BJ (cell line): Measurements from ENCODE around the gene IGFBP5. TPM values are rescaled to one million over a fixed set of nuclear protein-coding genes. Genes with fewer than 3 reads are reported as not detected.

Source experiments
- CTCF ChIA-PET: fragments of 350-600 bp; formaldehyde crosslinking; extraction: SDS; loops from one replicate; lab custom pipeline; 2021; ENCODE audit warnings: antibody characterized with exemption, inconsistent platforms; lab: Yijun Ruan, JAX
- POLR2A ChIA-PET: fragments of 300-600 bp; sonication (Branson Sonifier 250); formaldehyde crosslinking; extraction: SDS; loops from one replicate; lab custom pipeline; 2021; ENCODE audit warnings: antibody characterized with exemption; lab: Charles Lee
- DNase-seq: peaks from one replicate; pipeline ENCODE4 v3.0.0-alpha.2; 2011; ENCODE audit warnings: low read depth
- H3K27me3 ChIP-seq: 2 replicates; pipeline ENCODE4 v1.6.0; 2011; ENCODE audit warnings: low read length; ENCODE audit not compliant: control insufficient read depth, insufficient read depth
- H3K36me3 ChIP-seq: 2 replicates; pipeline ENCODE4 v1.5.1; 2011; ENCODE audit warnings: low read length; ENCODE audit not compliant: control insufficient read depth, insufficient read depth
- H3K4me3 ChIP-seq: 2 replicates; pipeline ENCODE4 v1.5.1; 2011; ENCODE audit warnings: low read depth, mild to moderate bottlenecking, control low read depth, low read length
- polyA plus RNA-seq: library from polyadenylated mRNA; depleted of rRNA; stranded (reverse); fragments of >200 nt; gene quantifications from 2 replicates; pipeline ENCODE4 v1.2.3, GENCODE V29; 2011
- TF ChIP-seq, protein P1 (sequence below): IDR thresholded peaks from 2 replicates; pipeline ENCODE4 v1.5.1; 2011; ENCODE audit warnings: low read depth, mild to moderate bottlenecking, control low read depth, inconsistent platforms, low read length, moderate library complexity; ENCODE audit not compliant: insufficient read depth

Gene IGFBP5
- polyA plus RNA-seq, 1 experiment, result 1,060 TPM

DNA sequence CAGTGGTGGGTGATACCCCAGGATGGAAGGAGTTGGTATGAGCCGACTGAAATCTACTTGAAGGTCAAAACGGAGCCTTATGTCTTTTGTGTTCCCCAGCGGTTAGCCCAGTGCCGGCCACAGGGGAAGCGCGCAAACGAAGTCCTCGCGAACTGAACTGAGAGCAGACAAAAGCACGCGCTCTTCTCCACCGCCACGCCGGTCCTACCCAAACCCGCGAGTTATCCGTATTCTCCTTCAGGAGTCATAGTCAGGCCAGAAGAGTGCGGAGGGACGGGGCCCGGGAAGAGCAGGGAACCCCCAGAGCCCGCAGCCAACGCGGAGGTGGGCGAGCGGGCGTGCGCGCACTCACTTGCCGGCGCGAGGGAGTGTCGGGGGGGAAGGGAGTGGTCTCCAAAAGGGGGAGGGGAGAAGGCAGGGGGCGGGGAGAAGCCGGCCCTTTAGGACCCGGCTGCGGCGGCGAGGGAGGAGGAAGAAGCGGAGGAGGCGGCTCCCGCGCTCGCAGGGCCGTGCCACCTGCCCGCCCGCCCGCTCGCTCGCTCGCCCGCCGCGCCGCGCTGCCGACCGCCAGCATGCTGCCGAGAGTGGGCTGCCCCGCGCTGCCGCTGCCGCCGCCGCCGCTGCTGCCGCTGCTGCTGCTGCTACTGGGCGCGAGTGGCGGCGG lies 62.3 kb downstream of the IGFBP5 start, which contains the start of gene IGFBP2:
TSS of gene IGFBP2 (plus strand) at position 469 of the 664 bp plus-strand sequence. CDS start at position 573, 104 bp downstream.
- no peaks in the 10 kb centered on the region for H3K36me3 ChIP-seq
- TF ChIP-seq, protein P1, sequence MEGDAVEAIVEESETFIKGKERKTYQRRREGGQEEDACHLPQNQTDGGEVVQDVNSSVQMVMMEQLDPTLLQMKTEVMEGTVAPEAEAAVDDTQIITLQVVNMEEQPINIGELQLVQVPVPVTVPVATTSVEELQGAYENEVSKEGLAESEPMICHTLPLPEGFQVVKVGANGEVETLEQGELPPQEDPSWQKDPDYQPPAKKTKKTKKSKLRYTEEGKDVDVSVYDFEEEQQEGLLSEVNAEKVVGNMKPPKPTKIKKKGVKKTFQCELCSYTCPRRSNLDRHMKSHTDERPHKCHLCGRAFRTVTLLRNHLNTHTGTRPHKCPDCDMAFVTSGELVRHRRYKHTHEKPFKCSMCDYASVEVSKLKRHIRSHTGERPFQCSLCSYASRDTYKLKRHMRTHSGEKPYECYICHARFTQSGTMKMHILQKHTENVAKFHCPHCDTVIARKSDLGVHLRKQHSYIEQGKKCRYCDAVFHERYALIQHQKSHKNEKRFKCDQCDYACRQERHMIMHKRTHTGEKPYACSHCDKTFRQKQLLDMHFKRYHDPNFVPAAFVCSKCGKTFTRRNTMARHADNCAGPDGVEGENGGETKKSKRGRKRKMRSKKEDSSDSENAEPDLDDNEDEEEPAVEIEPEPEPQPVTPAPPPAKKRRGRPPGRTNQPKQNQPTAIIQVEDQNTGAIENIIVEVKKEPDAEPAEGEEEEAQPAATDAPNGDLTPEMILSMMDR, result no peak
- peak within 1 kb of the TSS; percentile 56 for H3K4me3 ChIP-seq
- H3K27me3 ChIP-seq, result peaks cover 11% of the 10 kb centered on the region
- DNase-seq, result no peak
- ChIA-PET POLR2A (no interaction called here), CTCF (interaction anchor here (2.4 kb wide), 1 partner anchor 114 kb away, joined by 8 read pairs; no protein-coding TSS in a partner anchor)

DNA sequence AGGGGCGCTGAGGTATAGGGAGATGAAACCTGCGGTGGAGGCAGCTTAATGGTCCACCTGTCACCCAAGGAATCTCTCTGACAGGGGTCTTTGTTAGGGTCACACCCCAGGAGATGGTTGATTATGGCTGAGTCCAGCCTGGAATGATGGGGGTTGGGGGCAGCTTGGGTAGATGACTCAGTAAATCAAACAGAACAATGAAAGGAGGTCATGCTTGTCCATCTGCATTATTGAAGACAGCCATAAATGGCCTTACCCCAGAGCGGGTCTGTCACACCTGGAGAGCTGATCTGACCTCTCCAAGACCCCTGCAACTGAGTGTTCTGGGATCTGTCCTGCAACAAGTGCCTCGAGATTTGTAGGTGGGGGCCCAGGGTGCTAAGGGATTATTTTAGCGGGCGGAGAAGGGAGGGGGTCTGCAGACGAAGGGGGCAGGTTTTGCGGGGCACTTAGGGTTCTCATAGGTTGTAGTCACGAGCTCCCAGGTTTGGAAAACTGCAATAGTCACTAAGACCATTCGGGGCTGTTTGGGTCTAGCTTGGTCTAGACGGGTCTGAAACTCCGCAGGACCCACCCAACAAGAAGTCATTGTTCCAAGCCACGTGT lies 62.9 kb downstream of the IGFBP5 start:
- peaks cover 11% of the 10 kb centered on the region for H3K27me3 ChIP-seq
- no peak overlapping the region for H3K4me3 ChIP-seq
- TF ChIP-seq, protein P1, result no peak
- H3K36me3 ChIP-seq, result no peaks in the 10 kb centered on the region
- CTCF ChIA-PET, result interaction anchor here (0.9 to 1.4 kb wide), 2 partner anchors 113 to 116 kb away, joined by 4 read pairs; no protein-coding TSS in a partner anchor
- DNase-seq, result no peak
- POLR2A ChIA-PET, result no interaction called here

GRCh38 chr2:216629784-216630183 lies 65.6 kb downstream of the IGFBP5 start:
- ChIA-PET CTCF (no interaction called here), POLR2A (no interaction called here)
- Histone ChIP-seq H3K4me3 (no peak overlapping the region), H3K36me3 (no peaks in the 10 kb centered on the region), H3K27me3 (peaks cover 9% of the 10 kb centered on the region)
- TF ChIP-seq, protein P1, result no peak
- no peak for DNase-seq

GRCh38 chr2:216626875-216627245 lies 68.5 kb downstream of the IGFBP5 start:
- H3K36me3 ChIP-seq, result no peaks in the 10 kb centered on the region
- no peak for DNase-seq

More at GRCh38 chr2:216626875-216627245, 68.5 kb downstream of the IGFBP5 start:
- no peak overlapping the region for H3K4me3 ChIP-seq
- peaks cover 6% of the 10 kb centered on the region for H3K27me3 ChIP-seq
- TF ChIP-seq, protein P1, result no peak
- POLR2A ChIA-PET, result no interaction called here
- CTCF ChIA-PET, result interaction anchor here (1.4 kb wide), 1 partner anchor 9 kb away, joined by 3 read pairs; no protein-coding TSS in a partner anchor
